Measurements from ENCODE around the gene GARIN5B. TPM values are rescaled to one million over a fixed set of nuclear protein-coding genes. Genes with fewer than 3 reads are reported as not detected.
A peak's percentile ranks its signal among the peaks of the same experiment; 100 is the strongest.

The GARIN5B gene
- total and polyA plus RNA-seq, 12 donors: not detected

DNA sequence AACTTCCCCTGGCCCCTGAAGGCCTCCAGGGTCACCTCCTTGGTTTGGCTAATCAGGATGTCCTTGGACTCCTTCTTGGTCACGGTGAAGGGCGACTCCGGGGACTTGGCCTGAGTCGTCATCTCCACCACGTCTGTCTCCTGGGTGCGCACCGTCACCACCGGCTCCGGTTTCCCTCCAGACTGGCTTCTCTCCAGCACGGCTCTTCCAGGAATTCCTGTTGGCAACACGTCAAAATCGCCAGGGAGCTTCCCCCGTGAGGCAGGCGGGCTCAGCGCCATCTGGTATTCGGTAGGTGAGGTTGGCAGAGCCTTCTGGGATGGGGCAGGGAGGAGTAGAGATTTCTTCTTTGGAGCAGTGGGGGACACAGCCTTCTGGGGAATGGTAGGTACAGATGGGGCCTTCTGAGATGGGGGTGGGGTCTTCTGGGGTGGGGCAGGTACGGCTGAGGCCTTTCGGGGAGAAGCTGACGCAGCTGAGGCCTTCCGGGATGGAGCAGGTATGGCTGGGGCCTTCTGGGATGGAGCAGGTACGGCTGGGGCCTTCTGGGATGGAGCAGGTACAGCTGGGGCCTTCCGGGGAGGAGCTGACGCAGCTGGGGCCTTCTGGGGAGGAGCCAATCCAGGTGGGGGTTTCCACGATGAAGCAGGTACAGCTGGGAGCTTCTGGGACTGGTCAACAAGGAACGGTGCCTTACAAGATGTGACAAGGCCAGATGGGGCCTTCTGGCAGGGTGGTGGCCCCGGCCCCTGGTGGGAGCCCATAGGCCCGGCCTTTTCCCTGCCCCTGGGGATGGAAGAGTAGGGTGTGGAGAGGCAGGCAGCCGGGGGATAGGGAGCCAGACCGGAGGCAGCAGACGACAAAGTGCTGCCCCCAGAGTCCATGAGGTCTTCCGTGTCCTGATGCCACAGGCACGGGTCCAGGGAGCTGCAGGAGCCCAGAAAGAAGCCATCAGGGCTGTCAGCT, 3.8 kb downstream of the GARIN5B start:
- no peak overlapping the region for H3K27ac ChIP-seq
- H3K4me3 ChIP-seq: no peak overlapping the region
- no peaks in the 10 kb centered on the region for H3K27me3 ChIP-seq
- no peak for TF ChIP-seq POLR2A (IDR thresholded peaks at IDR 0.05)
- TF ChIP-seq CTCF (IDR thresholded peaks at IDR 0.05): no peak
- H3K36me3 ChIP-seq (replicated peaks in 1 of 2): no peaks in the 10 kb centered on the region
- peaks cover 2 to 5% of the 10 kb centered on the region in 2 donors for H3K4me1 ChIP-seq (replicated peaks in 1 of 2)
- no peaks in the 10 kb centered on the region for H3K9me3 ChIP-seq (replicated peaks in 1 of 3)
- 68 to 81% (median 70%) methylated on average over 23 to 32 of the region's 32 CpGs for WGBS, 4 donors
- intact Hi-C loops (cut with DNase I): no loop called here
- DNase-seq: peak in 1 of 7 donors; percentile 29

GRCh38 chr19:55358493-55358892, 4.6 kb downstream of the GARIN5B start:
- no peaks in the 10 kb centered on the region for H3K9me3 ChIP-seq (replicated peaks in 1 of 3)
- no peak for DNase-seq
- H3K27me3 ChIP-seq: no peaks in the 10 kb centered on the region
- no peak overlapping the region for H3K27ac ChIP-seq
- intact Hi-C loops (cut with DNase I): no loop called here
- H3K4me1 ChIP-seq (replicated peaks in 1 of 2): peaks cover 9 to 11% of the 10 kb centered on the region in 2 donors
- TF ChIP-seq POLR2A (IDR thresholded peaks at IDR 0.05) (no peak), CTCF (IDR thresholded peaks at IDR 0.05) (no peak)
- no peaks in the 10 kb centered on the region for H3K36me3 ChIP-seq (replicated peaks in 1 of 2)
- H3K4me3 ChIP-seq: no peak overlapping the region
- 84 to 86% (median 85%) methylated on average over 16 to 19 of the region's 19 CpGs for WGBS, 4 donors

DNA sequence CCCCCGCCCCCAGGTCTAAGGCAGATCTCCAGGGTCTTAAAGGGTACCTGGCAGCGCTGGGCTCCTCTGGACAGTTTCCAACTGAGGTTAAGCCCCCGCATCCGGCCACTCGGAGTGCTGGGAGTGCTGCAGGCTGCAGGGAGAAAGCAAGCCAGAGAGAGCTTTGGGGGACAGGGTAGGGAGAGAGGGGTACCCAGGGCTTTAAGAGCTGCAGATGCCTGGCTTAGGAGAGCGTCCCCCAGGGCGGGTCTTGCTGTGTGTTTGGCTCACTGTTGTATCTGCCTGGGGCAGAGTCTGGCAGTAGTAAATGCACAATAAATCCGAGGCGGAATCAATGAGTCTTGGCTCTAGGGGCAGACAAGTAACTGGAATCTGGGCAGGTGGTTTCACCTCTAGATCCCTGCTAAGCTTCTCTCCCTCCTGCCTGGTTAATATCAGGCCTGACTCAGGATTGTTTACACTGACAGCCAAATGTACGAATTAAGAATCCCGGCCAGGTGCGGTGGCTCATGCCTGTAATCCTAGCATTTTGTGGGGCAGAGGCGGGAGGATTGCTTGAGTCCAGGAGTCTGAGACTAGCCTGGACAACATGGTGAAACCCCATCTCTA, 7.7 kb downstream of the GARIN5B start:
- Histone ChIP-seq H3K9me3 (replicated peaks in 1 of 3) (no peaks in the 10 kb centered on the region), H3K27ac (no peak overlapping the region), H3K36me3 (replicated peaks in 1 of 2) (no peaks in the 10 kb centered on the region), H3K4me1 (replicated peaks in 1 of 2) (peaks cover 12 to 15% of the 10 kb centered on the region in 2 donors), H3K27me3 (peaks cover 18% of the 10 kb centered on the region), H3K4me3 (no peak overlapping the region)
- TF ChIP-seq CTCF (IDR thresholded peaks at IDR 0.05) (no peak), POLR2A (IDR thresholded peaks at IDR 0.05) (no peak)
- 42 to 51% (median 48%) methylated on average over 7 to 13 of the region's 13 CpGs for WGBS, 4 donors
- intact Hi-C loops (cut with DNase I): no loop called here
- no peak for DNase-seq

DNA sequence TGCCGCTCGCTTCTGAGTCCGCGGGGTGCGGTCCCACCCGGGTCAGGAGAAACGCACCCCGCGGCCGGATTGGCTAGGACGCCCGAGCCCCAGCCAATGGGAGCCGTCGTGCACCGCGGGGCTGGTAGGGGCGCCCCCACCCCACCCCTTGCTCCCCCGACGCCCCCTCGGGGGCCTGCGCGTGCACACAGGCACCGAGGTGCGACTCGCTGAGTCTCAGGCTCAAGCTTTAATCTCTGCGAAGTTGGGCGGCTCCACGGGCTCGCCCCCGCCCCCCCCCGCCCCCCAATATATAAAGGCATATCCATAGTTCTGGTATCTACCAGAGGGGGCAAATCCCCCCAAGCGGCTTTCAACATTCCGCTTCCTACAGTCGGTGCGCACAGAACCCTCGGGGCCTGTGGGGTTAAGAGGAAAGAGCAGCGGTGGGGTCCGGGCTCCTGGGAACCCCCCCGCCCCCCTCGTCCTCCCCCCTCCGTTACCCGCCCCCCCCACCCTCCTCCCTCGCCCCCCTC, 8.3 kb downstream of the GARIN5B start, which contains the start of gene COX6B2:
TSS of gene COX6B2 (minus strand) at position 22 of the 515 bp plus-strand sequence. CDS start 198 bp downstream, outside the sequence.
- H3K36me3 ChIP-seq (replicated peaks in 1 of 2): no peaks in the 10 kb centered on the region
- H3K27ac ChIP-seq: no peak within 1 kb of the TSS
- H3K27me3 ChIP-seq: peaks cover 18% of the 10 kb centered on the region
- intact Hi-C loops (cut with DNase I): no loop called here
- 5 to 20% (median 5%) methylated on average over 2 to 42 of the region's 43 CpGs; no CpG with 5 or more reads in 1 of the 4 donors for WGBS, 4 donors
- H3K9me3 ChIP-seq (replicated peaks in 1 of 3): no peaks in the 10 kb centered on the region
- H3K4me3 ChIP-seq: peak within 1 kb of the TSS in 2 of 4 donors; percentile 16 to 43
- DNase-seq: no peak
- TF ChIP-seq CTCF (IDR thresholded peaks at IDR 0.05) (no peak), POLR2A (IDR thresholded peaks at IDR 0.05) (no peak)
- peaks cover 12 to 15% of the 10 kb centered on the region in 2 donors for H3K4me1 ChIP-seq (replicated peaks in 1 of 2)

Data from adrenal gland (tissue), 12 donors.